Vagina (tissue), 2 donors: ENCODE data around the gene VPS4B. TPM values are rescaled to one million over a fixed set of nuclear protein-coding genes. Genes with fewer than 3 reads are reported as not detected.

ENCODE experiments used
- DNase-seq, 2 donors: peaks; one replicate each; pipeline ENCODE4 v3.0.0-alpha.2; 2017; ENCODE audit errors: extremely low spot score in 2 of 2
- H3K27ac ChIP-seq: fragments of 200-600 bp; sonication (generic); one replicate; pipeline ENCODE4 v1.5.1; 2019
- H3K27me3 ChIP-seq: fragments of 200-600 bp; sonication (generic); one replicate; pipeline ENCODE4 v1.5.1; 2019
- H3K36me3 ChIP-seq, 2 donors: fragments of 200-600 bp; sonication (generic); one replicate each; pipeline ENCODE4 v1.5.1; 2017 to 2019
- H3K4me1 ChIP-seq: fragments of 200-600 bp; sonication (generic); one replicate; pipeline ENCODE4 v1.5.1; 2019
- H3K4me3 ChIP-seq, 2 donors: fragments of 200-600 bp; sonication (generic); 1 replicate in 1 of 2; 2 replicates in 1 of 2; pipeline ENCODE4 v1.5.1; 2016 to 2019
- H3K9me3 ChIP-seq: fragments of 200-600 bp; sonication (generic); one replicate; pipeline ENCODE4 v1.5.1; 2019
- CTCF ChIP-seq, 3 experiments: fragments of 450-650 bp in 2 of 3; fragments of 200-600 bp in 1 of 3; sonication (generic) in 1 of 3; IDR thresholded peaks; one replicate each; pipeline ENCODE4 v1.5.1; 2017 to 2019; ENCODE audit warnings: antibody characterized with exemption in 3 of 3, mild to moderate bottlenecking in 2 of 3, moderate library complexity in 2 of 3
- POLR2A ChIP-seq, 2 donors: fragments of 450-650 bp; IDR thresholded peaks; one replicate each; pipeline ENCODE4 v1.6.1; 2017; ENCODE audit warnings: antibody characterized with exemption in 2 of 2, mild to moderate bottlenecking in 2 of 2, moderate library complexity in 2 of 2
- POLR2AphosphoS5 ChIP-seq, 2 donors: sonication (generic); formaldehyde crosslinking; IDR thresholded peaks; one replicate each; pipeline ENCODE4 v1.9.0; 2017; ENCODE audit warnings: antibody characterized with exemption in 2 of 2, mild to moderate bottlenecking in 2 of 2, low read depth in 1 of 2; ENCODE audit not compliant: insufficient read depth in 1 of 2
- intact Hi-C: fragments of 100-400 bp; cut with DNase I; formaldehyde crosslinking; loops from one replicate; pipeline ENCODE4 v1.15.1; 2023
- total RNA-seq: library from RNA; depleted of rRNA; stranded (reverse); fragments of >200 nt; gene quantifications from one replicate; pipeline ENCODE4 v1.2.3, GENCODE V29; 2016

The VPS4B gene
- total RNA-seq, 1 donor from 2014 or later: 30.7 TPM

DNA sequence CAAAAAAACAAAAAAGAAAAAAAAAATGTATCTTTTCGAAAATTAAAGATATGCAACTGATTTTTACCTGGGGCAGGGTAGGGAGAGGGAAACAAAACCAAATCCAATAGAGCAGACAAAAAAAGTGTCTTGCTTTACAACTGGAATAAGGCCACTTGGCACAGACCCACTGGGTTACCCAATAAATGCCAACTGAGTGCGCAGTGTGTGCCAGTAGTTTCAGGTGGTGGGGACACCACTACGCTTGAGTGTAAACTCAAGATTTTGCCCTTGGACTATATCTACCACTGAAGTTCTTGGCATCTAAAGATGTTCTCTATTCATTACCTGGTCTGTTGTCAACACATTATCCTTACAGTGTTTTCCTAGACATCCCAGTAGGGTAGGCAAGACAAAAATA, 16.3 kb downstream of the VPS4B start:
- Histone ChIP-seq H3K9me3 (no peaks in the 10 kb centered on the region), H3K4me3 (no peak overlapping the region), H3K4me1 (peaks cover 5% of the 10 kb centered on the region), H3K27ac (no peak overlapping the region), H3K36me3 (peaks cover 0 to 52% of the 10 kb centered on the region in 2 donors), H3K27me3 (no peaks in the 10 kb centered on the region)
- intact Hi-C loops: no loop called here
- TF ChIP-seq POLR2A (IDR thresholded peaks at IDR 0.05): no peak
- no peak for TF ChIP-seq POLR2AphosphoS5 (IDR thresholded peaks at IDR 0.05; ENCODE audit: insufficient read depth in 1 of 2, low read depth in 1 of 2)
- TF ChIP-seq CTCF (IDR thresholded peaks at IDR 0.05): no peak
- DNase-seq: no peak

- Histone ChIP-seq H3K27me3 (no peaks in the 10 kb centered on the region), H3K27ac (no peak overlapping the region), H3K4me1 (peaks cover 5% of the 10 kb centered on the region), H3K9me3 (no peaks in the 10 kb centered on the region), H3K4me3 (no peak overlapping the region), H3K36me3 (peaks cover 0 to 65% of the 10 kb centered on the region in 2 donors)
- DNase-seq: no peak
- intact Hi-C loops: no loop called here
- TF ChIP-seq CTCF (IDR thresholded peaks at IDR 0.05): no peak
- TF ChIP-seq POLR2A (IDR thresholded peaks at IDR 0.05): no peak
- no peak for TF ChIP-seq POLR2AphosphoS5 (IDR thresholded peaks at IDR 0.05; ENCODE audit: insufficient read depth in 1 of 2, low read depth in 1 of 2)
Observed at GRCh38 chr18:63402246-63403162, 19.8 kb downstream of the VPS4B start.

DNA sequence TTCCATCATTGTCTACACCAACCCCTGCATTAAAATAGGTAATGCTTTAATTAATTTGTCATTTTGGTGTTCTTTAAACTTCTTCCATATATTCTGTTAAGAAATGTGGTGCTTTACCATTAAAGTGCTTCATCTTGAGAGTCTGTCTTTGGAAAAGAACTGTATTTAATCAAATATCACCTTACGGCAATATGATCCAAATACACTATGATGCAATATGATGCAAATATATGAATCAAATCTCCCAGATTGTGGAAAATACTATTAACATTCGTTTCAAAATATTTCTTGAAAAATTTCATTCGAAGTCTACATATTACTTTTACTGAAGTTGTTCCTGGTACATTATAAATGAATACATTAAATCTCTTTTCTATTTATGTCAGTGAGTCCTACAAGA, 23.0 kb downstream of the VPS4B start:
- Histone ChIP-seq H3K4me1 (no peaks in the 10 kb centered on the region), H3K27ac (no peak overlapping the region), H3K36me3 (peaks cover 0 to 92% of the 10 kb centered on the region in 2 donors), H3K27me3 (no peaks in the 10 kb centered on the region), H3K4me3 (no peak overlapping the region), H3K9me3 (no peaks in the 10 kb centered on the region)
- DNase-seq: no peak
- intact Hi-C loops: no loop called here
- no peak for TF ChIP-seq CTCF (IDR thresholded peaks at IDR 0.05)
- no peak for TF ChIP-seq POLR2AphosphoS5 (IDR thresholded peaks at IDR 0.05; ENCODE audit: insufficient read depth in 1 of 2, low read depth in 1 of 2)
- TF ChIP-seq POLR2A (IDR thresholded peaks at IDR 0.05): no peak

DNA sequence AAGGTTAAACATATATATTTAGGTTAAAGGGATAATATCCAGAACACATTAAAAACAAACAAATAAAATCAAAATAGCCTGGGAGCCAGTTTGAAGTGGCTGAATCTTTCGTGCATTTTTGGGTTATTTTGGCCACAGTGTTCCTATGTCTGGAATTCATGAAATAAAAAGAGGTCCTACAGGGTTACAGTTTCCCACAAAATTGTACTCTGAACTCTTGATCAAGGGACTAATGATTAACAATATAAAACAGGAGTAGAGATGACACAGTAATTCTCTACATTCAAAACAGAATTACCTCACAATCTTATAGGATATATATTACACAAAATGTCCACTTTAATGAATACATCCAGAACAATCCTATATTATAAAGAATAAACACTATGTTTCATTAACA, 24.9 kb downstream of the VPS4B start:
- H3K4me1 ChIP-seq: no peaks in the 10 kb centered on the region
- H3K27ac ChIP-seq: no peak overlapping the region
- H3K9me3 ChIP-seq: no peaks in the 10 kb centered on the region
- H3K27me3 ChIP-seq: no peaks in the 10 kb centered on the region
- no peak overlapping the region for H3K4me3 ChIP-seq
- DNase-seq: no peak
- TF ChIP-seq POLR2A (IDR thresholded peaks at IDR 0.05): no peak
- no peak for TF ChIP-seq POLR2AphosphoS5 (IDR thresholded peaks at IDR 0.05; ENCODE audit: insufficient read depth in 1 of 2, low read depth in 1 of 2)
- no peak for TF ChIP-seq CTCF (IDR thresholded peaks at IDR 0.05)
- H3K36me3 ChIP-seq: peaks cover 0 to 86% of the 10 kb centered on the region in 2 donors
- intact Hi-C loops: no loop called here

- TF ChIP-seq POLR2A (IDR thresholded peaks at IDR 0.05) (no peak), CTCF (IDR thresholded peaks at IDR 0.05) (no peak), POLR2AphosphoS5 (IDR thresholded peaks at IDR 0.05; ENCODE audit: insufficient read depth in 1 of 2, low read depth in 1 of 2) (no peak)
- intact Hi-C loops: no loop called here
- Histone ChIP-seq H3K9me3 (no peaks in the 10 kb centered on the region), H3K4me3 (no peak overlapping the region), H3K27ac (no peak overlapping the region), H3K36me3 (peaks cover 0 to 74% of the 10 kb centered on the region in 2 donors), H3K4me1 (no peaks in the 10 kb centered on the region), H3K27me3 (no peaks in the 10 kb centered on the region)
- no peak for DNase-seq
Observed at GRCh38 chr18:63395503-63395902, 26.8 kb downstream of the VPS4B start.
